HG03066 (cell line): Measurements from ENCODE around the gene MSI2.

Experiments used
- ATAC-seq: cut with Tn5 transposase; IDR thresholded peaks from one replicate; pipeline ENCODE4 v1.9.1; 2021; ENCODE audit warnings: low read depth; ENCODE audit not compliant: unreplicated experiment

MSI2 gene

GRCh38 chr17:57387575-57387974, 131.3 kb downstream of the MSI2 start:
- ATAC-seq = no peak

DNA sequence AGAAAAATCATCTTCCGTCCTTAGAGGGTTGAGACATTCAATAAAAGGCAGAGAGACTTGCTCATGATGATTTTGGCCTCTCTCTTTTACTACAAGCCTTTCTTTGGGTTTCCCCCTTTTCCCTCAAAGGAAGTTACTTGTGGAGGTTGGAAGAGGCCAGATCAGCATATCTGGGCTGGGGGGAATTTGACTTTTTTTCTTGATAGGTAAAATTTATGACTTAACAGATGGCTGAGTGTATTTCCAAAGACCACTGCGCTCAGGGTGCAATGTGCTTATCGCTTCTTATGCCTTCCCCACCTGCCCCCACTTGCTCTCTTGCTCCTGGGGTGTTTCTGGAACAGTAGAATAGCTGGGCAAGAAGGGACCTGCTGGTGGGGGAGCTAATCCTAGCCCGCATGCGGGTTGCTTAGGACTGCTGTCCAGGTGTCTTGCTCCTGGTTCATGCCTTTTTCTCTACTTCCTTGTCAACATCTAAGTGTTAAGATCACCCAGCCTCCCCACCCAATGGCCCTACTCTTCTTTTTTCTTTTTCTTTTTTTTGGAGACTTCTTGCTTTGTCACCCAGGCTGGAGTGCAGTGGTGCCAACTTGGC, 131.9 kb downstream of the MSI2 start:
- ATAC-seq = no peak

DNA sequence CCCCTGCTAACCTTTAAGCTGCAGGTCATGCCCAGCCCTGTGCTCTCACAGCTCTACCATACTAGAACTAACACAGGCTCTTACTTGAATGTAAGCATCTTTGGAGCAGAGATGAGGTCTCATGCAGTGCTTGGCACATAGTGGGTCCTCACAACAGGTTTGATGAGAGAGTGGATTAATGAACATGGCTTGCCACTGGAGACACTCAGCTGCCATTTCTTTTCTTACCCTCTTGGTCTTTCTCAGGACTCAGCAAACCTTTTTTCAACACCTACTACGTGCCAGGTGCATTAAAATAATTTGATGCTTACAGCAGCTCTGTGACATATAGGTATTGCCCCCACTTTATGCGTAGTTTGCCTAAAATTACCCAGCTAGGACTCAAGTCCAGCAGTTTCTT, 133.2 kb downstream of the MSI2 start:
- no peak for ATAC-seq

GRCh38 chr17:57391076-57391825, 134.9 kb downstream of the MSI2 start:
- ATAC-seq = no peak

GRCh38 chr17:57391857-57392471, 135.6 kb downstream of the MSI2 start:
- ATAC-seq = no peak

DNA sequence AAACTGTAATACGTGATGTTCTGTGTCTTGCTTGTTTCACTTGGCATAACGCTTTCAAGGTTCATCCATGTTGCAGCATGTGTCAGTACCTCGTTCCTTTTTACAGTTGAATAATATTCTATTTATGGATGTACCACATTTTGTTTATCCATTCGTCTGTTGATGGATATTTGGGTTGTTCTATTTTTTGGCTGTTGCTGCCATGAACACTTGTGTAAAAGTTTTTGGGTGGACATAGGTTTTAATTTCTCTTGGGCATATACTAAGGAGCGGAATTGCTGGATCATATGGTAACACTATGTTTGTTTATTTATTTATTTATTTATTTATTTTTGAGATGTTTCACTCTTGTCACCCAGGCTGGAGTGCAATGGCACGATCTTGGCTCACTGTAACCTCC, 137.0 kb downstream of the MSI2 start:
- ATAC-seq = no peak

DNA sequence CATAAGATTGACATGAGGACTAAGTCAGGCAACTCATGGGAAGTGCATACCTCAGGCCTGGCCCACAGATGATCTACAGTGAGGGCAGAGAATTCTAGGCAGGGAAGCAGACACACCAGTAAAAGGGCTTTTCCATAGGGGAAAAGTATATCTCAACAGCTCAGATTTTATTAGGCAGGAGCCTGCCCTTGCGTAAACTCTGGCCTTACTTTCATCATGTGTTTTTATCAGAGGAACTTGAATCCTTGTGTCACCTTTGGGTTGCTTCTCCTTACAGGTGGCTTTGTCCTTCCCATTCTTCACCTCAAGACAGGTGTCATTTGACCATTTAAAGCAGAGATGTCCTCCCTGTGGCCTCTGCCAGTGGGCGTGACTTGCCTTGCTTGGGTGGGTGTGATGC, 138.1 kb downstream of the MSI2 start:
- no peak for ATAC-seq

- ATAC-seq = no peak
Observed at GRCh38 chr17:57395721-57396321, 139.5 kb downstream of the MSI2 start.

GRCh38 chr17:57396511-57396921, 140.2 kb downstream of the MSI2 start:
- ATAC-seq = no peak

DNA sequence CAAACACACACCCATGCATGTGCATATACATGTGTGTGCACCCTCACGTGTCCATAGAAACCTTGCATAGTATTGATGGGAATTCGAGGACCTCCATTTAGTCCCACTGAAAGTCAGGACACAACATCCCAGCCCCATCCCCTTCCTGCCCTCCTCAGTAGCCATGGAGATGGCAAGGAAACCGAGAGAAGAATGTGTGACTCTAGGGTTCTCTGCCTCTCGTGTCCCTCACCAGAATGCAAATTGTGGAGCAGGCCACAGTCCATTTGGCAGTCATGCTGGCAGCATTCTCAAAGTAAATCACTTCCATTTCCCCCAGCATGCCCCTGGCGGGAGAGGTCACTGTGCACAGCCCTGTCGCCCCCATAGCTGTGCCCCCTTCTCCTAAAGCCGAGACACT, 141.1 kb downstream of the MSI2 start:
- ATAC-seq = no peak

- ATAC-seq = no peak
Observed at GRCh38 chr17:57399690-57400089, 143.4 kb downstream of the MSI2 start.

DNA sequence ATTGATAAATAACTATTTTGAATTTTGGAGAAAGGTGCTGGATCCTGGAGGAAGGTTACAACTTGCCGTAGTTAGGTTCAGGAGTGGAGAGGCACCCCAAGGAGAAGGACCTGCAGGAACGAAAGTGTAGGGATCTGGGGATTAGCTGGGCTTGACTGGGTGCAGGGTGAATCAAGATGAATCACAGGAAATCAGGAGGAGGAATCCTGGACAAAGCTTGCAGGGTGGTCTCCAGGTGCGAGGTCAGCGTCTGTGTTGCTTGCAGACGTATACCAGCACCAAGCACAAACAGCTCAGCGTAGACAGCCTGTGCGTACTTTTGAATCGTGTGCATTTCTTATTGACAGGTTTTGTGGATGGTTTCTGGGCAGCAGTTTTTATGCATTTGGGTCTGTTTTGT, 144.3 kb downstream of the MSI2 start:
- no peak for ATAC-seq

GRCh38 chr17:57401556-57402488, 145.5 kb downstream of the MSI2 start:
- ATAC-seq = no peak

- no peak for ATAC-seq
Observed at GRCh38 chr17:57402681-57403180, 146.4 kb downstream of the MSI2 start.

GRCh38 chr17:57403236-57403635, 146.9 kb downstream of the MSI2 start:
- ATAC-seq = no peak

- no peak for ATAC-seq
Observed at GRCh38 chr17:57404073-57404472, 147.8 kb downstream of the MSI2 start.

DNA sequence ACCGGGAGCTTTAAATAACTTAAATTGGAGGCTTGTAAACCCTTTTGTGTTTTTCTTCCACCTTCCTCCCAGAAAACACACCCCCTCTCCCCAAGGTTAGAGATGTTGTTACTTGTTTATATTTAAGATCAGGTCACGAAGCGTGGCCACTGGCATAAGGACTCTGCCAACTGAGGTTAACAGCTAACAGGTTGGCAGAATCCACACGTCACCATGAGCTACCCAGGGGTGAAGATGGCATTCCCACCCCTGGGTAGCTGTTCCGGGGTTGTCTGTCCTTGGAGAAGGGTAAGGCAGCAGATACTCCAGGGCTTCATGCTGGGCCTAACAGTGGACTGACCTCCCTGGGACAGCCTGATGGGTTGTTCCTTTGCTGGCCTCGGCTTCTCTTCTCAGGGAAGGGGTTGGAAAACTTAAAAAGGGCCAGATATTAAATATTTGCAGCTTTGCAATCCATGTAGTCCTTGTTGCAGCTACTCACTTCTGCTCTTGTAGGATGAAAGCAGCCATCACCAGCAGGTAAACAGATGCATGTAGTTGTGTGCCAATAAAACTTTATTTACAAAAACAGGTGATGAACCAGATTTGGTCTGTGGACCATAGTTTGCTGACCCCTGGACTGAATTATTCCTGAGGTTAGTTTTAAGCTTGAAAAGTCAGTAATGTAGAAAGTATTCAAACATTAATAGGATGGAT, 148.6 kb downstream of the MSI2 start:
- no peak for ATAC-seq

GRCh38 chr17:57405491-57406072, 149.3 kb downstream of the MSI2 start:
- ATAC-seq = no peak
